Activated T-cell treated with anti-CD3 and anti-CD28 coated beads, Interleukin-2, amount 50 U/mL, for 4 hours (primary cell): ENCODE results near the gene MYLK. TPM values are rescaled to one million over a fixed set of nuclear protein-coding genes. Genes with fewer than 3 reads are reported as not detected.
"Not testable (repeated sequence)": the region's sequence is repeated elsewhere in the genome, so short reads cannot be mapped to it uniquely, and the experiment has no call there.

Source experiments
- ATAC-seq, 2 donors: fragments of 200-7000 bp; cut with Tn5 transposase; one replicate each; pipeline ENCODE4 v1.10.0; 2021
- DNase-seq: peaks from one replicate; pipeline ENCODE4 v3.0.0-alpha.2; 2020
- H3K27me3 Mint-ChIP-seq: one replicate; pipeline ENCODE4 v1.8.0; 2021; ENCODE audit warnings: low read depth, mixed read lengths
- H3K36me3 Mint-ChIP-seq: one replicate; pipeline ENCODE4 v1.8.0; 2022; ENCODE audit warnings: mixed read lengths; ENCODE audit not compliant: insufficient read depth
- H3K4me1 Mint-ChIP-seq: one replicate; pipeline ENCODE4 v1.8.0; 2021; ENCODE audit warnings: low read depth, mixed read lengths
- H3K4me3 Mint-ChIP-seq: one replicate; pipeline ENCODE4 v1.8.0; 2021; ENCODE audit warnings: mild to moderate bottlenecking, moderate library complexity, mixed read lengths
- H3K9me3 Mint-ChIP-seq: one replicate; pipeline ENCODE4 v1.8.0; 2021; ENCODE audit warnings: mixed read lengths
- total RNA-seq, 3 donors: library from RNA; stranded (reverse); gene quantifications; one replicate each; pipeline ENCODE4 v1.2.1, GENCODE V29; 2021

MYLK gene
- total RNA-seq, 3 donors from 2014 or later: 0.60 to 0.92 (median 0.68) TPM

GRCh38 chr3:123622766-123623165 is 261.4 kb downstream of the MYLK start:
- Mint-ChIP-seq H3K27me3 (peaks cover 1% of the 10 kb centered on the region), H3K9me3 (no peaks in the 10 kb centered on the region), H3K4me3 (no peak overlapping the region), H3K36me3 (no peaks in the 10 kb centered on the region), H3K4me1 (no peaks in the 10 kb centered on the region)
- DNase-seq: no peak
- no peak for ATAC-seq

DNA sequence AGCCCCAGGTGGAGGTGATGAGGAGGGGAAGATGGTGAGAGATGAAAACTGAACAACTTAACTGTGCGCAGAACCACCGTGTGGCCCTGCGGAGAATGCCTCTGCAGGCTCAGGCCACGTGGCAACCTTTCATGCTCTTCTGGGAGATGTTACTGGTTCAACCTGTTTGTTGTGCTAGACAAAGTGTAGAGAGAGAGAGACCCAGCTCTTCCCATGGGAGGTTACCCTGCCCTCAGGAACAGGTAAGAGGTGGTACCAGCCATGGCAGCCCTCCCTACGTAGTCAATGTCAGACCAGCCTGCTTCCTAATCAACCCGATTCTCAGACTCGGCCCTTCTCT is 262.3 kb downstream of the MYLK start:
- no peaks in the 10 kb centered on the region for H3K36me3 Mint-ChIP-seq
- no peak overlapping the region for H3K4me3 Mint-ChIP-seq
- no peaks in the 10 kb centered on the region for H3K4me1 Mint-ChIP-seq
- no peak for DNase-seq
- no peaks in the 10 kb centered on the region for H3K9me3 Mint-ChIP-seq
- peaks cover 1% of the 10 kb centered on the region for H3K27me3 Mint-ChIP-seq
- no peak for ATAC-seq

DNA sequence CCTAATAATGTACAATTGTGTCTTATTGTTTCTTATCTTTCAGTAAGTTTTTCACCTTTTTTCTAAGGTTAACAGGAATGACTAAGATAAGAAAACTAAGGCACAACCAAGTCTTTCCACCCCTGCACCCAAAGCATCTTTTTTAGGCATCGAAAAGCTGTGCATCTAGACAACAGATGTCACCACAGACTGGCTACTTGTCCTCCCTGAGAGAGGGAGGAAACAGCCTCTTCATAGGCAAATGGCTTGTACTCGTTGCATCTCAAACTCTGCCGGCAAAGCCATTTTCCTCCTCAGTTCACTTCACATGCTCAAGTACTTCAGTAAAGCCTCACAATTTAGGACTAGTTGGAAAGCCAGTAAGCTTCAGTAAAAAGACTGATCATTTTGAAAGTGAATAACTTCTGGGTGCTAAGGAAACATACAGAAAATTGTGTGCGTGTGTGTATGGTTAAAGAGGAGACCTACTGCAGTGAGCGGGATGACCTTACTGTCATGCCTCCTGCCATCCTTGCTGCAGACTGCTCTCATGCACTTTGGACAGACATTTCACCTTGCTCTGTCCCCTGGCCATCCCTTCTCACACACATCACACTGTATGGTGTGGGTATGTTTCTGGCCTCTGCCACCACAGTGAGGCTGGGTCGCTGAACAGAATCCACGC is 262.8 kb downstream of the MYLK start:
- ATAC-seq (no peak), DNase-seq (no peak)
- Mint-ChIP-seq H3K4me1 (no peaks in the 10 kb centered on the region), H3K27me3 (peaks cover 1% of the 10 kb centered on the region), H3K9me3 (no peaks in the 10 kb centered on the region), H3K4me3 (no peak overlapping the region), H3K36me3 (no peaks in the 10 kb centered on the region)

DNA sequence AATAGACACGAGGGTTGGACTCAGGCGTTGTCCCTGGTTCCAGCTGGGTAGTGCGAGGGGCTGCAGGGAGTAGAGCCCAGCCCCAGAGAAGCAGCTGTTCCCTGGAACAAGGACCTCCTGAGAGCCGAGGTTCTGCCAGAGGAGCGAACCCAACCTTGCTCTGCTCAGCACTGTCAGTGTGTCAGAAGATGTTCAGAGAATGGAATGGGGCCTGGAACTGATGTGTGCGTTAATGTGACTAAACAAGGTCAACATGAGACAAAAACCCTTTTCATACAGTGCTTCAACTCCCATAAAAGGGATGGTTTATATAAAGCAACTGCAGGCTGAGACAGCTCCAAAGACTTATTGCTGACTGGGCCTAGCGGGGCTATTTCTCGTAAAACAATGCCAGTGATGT is 263.8 kb downstream of the MYLK start:
- ATAC-seq (no peak), DNase-seq (no peak)
- Mint-ChIP-seq H3K27me3 (peaks cover 1% of the 10 kb centered on the region), H3K9me3 (no peaks in the 10 kb centered on the region), H3K4me3 (no peak overlapping the region), H3K4me1 (no peaks in the 10 kb centered on the region), H3K36me3 (no peaks in the 10 kb centered on the region)

GRCh38 chr3:123618768-123619484 is 265.2 kb downstream of the MYLK start:
- Mint-ChIP-seq H3K36me3 (peaks cover 3% of the 10 kb centered on the region), H3K4me3 (no peak overlapping the region), H3K4me1 (no peaks in the 10 kb centered on the region), H3K27me3 (no peaks in the 10 kb centered on the region), H3K9me3 (no peaks in the 10 kb centered on the region)
- ATAC-seq (no peak), DNase-seq (no peak)

DNA sequence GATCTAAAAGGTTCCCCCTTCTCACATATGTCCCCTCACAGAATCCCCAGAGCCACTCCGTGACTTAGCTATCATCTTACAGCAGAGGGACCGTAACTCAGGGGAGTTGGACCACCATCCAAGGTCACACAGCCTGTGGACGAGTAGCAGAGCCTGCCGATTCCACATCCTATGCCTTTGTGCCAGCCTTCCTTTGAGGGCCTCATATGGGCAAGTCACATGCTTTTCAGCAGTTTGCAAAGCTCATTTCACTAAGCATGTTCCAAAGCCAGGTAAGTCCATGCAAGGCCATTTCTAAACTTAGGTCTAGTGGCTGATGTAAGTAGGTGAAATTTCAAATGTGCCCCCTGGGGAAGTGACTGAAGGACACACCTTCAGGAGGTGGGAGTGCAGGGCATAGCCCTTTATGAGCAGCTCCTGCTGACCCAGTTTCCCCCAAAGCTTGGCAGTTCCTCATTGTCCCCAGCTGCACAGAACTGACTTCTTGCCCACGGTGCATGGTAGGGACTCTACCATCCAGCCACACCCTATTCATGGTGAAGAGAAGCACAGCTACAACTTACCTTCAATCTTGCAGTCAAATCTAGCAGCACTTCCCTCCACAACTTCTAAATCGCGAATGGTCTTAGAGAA is 265.9 kb downstream of the MYLK start:
- Mint-ChIP-seq H3K36me3 (peaks cover 3% of the 10 kb centered on the region), H3K27me3 (no peaks in the 10 kb centered on the region), H3K4me3 (no peak overlapping the region), H3K4me1 (no peaks in the 10 kb centered on the region), H3K9me3 (no peaks in the 10 kb centered on the region)
- DNase-seq (no peak), ATAC-seq (no peak)

GRCh38 chr3:123616593-123616992 is 267.5 kb downstream of the MYLK start:
- Mint-ChIP-seq H3K36me3 (peaks cover 7% of the 10 kb centered on the region), H3K4me1 (no peaks in the 10 kb centered on the region), H3K27me3 (no peaks in the 10 kb centered on the region), H3K9me3 (no peaks in the 10 kb centered on the region), H3K4me3 (no peak overlapping the region)
- DNase-seq (no peak), ATAC-seq (no peak)

DNA sequence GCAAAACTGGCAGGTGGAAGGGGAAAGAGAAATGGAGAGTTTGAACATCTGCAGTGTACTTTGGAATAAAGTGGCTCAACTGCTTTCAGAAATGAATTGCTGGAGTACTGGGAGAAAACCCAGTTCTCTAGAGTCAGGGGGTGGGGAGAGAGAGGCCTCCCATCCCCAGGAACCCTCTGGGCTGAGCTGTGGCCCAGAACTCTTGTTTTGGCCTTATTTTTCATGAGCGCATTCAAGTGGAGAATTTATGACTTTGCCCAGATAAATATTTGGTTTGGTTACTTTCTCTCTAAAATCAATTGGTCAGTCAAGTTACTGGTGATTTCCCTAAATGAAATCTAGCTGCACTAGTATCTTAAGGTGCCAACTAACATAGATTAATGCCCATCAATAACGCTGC is 270.6 kb downstream of the MYLK start:
- H3K9me3 Mint-ChIP-seq: no peaks in the 10 kb centered on the region
- no peak overlapping the region for H3K4me3 Mint-ChIP-seq
- DNase-seq: no peak

DNA sequence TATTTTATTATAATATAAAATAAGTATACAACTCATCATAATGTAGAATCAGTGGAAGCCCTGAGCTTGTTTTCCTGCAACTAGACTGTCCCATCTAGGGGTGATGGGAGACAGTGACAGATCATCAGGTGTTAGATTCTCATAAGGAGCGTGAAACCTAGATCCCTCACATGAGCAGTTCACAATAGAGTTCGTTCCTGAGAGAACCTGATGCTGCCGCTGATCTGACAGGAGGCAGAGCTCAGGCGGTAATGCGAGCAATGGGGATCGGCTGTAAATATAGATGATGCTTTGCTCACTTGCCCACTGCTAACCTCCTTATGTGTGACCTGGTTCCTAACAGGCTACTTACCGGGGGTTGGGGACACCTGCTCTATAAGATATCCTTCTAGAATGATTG is 272.5 kb downstream of the MYLK start:
- H3K9me3 Mint-ChIP-seq, H3K27me3 Mint-ChIP-seq, H3K4me1 Mint-ChIP-seq, H3K4me3 Mint-ChIP-seq, DNase-seq, H3K36me3 Mint-ChIP-seq, ATAC-seq: not testable (repeated sequence)

More for the DNA sequence above, 270.6 kb downstream of the MYLK start:
- H3K4me1 Mint-ChIP-seq: peaks cover 4% of the 10 kb centered on the region
- no peaks in the 10 kb centered on the region for H3K27me3 Mint-ChIP-seq
- peaks cover 7% of the 10 kb centered on the region for H3K36me3 Mint-ChIP-seq
- no peak for ATAC-seq

GRCh38 chr3:123611082-123611481 is 273.1 kb downstream of the MYLK start:
- Mint-ChIP-seq H3K9me3 (no peaks in the 10 kb centered on the region), H3K36me3 (peaks cover 7% of the 10 kb centered on the region), H3K4me3 (no peak overlapping the region), H3K4me1 (peaks cover 4% of the 10 kb centered on the region), H3K27me3 (no peaks in the 10 kb centered on the region)
- no peak for ATAC-seq
- no peak for DNase-seq

- peaks cover 7% of the 10 kb centered on the region for H3K36me3 Mint-ChIP-seq
- no peak overlapping the region for H3K4me3 Mint-ChIP-seq
- H3K9me3 Mint-ChIP-seq: no peaks in the 10 kb centered on the region
- peaks cover 4% of the 10 kb centered on the region for H3K4me1 Mint-ChIP-seq
- no peaks in the 10 kb centered on the region for H3K27me3 Mint-ChIP-seq
- DNase-seq: no peak
- no peak for ATAC-seq
These were observed 273.8 kb downstream of the MYLK start for GRCh38 chr3:123610331-123610730.

- DNase-seq (no peak), ATAC-seq (no peak)
- Mint-ChIP-seq H3K4me1 (peaks cover 4% of the 10 kb centered on the region), H3K36me3 (peaks cover 7% of the 10 kb centered on the region), H3K4me3 (no peak overlapping the region), H3K9me3 (no peaks in the 10 kb centered on the region), H3K27me3 (no peaks in the 10 kb centered on the region)
These were observed 275.1 kb downstream of the MYLK start for GRCh38 chr3:123609063-123609462.

DNA sequence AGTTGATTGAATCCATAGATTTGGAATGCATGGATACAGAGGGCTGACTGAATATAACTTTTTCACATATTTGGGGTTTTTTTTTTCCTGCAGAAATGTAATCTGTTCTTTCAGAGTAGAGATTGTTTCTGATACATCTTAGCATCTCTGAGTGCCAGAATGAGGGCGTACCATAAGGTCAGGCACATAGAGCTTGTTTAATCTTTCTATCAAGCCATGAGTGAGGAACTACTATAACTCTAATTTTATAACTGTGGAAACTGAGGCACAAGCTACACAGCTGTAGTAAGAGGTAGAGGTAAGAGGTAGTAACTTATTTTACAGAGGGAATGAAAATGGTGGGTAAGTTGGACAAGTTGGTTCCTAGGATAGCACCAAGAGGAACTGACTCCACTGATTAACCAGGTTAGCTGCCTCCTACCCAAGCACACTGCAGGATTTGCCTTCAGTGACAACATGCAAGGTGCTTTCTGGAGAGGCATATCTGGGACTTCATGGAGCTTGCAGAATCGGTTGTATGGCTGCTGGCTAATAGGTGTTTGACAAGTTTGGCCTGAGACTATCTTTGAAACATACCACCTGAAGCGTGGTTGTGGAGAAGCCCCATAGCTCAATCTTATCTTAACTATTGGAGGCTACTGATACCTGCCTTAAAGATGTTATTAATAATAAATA is 275.7 kb downstream of the MYLK start:
- DNase-seq: no peak
- no peak for ATAC-seq
- peaks cover 4% of the 10 kb centered on the region for H3K4me1 Mint-ChIP-seq
- H3K9me3 Mint-ChIP-seq: no peaks in the 10 kb centered on the region
- H3K4me3 Mint-ChIP-seq: no peak overlapping the region
- no peaks in the 10 kb centered on the region for H3K27me3 Mint-ChIP-seq
- H3K36me3 Mint-ChIP-seq: peaks cover 6% of the 10 kb centered on the region

- H3K27me3 Mint-ChIP-seq: no peaks in the 10 kb centered on the region
- H3K36me3 Mint-ChIP-seq: peaks cover 2% of the 10 kb centered on the region
- no peak for DNase-seq
- no peaks in the 10 kb centered on the region for H3K9me3 Mint-ChIP-seq
- ATAC-seq: no peak
- H3K4me3 Mint-ChIP-seq: no peak overlapping the region
- H3K4me1 Mint-ChIP-seq: peaks cover 4% of the 10 kb centered on the region
These were observed 277.6 kb downstream of the MYLK start for GRCh38 chr3:123606527-123606926.
